Esophagus muscularis mucosa (tissue), 3 donors: ENCODE measurements around the gene LPCAT1.

Source experiments
- POLR2A ChIP-seq: fragments of 450-650 bp; IDR thresholded peaks from one replicate; pipeline ENCODE4 v1.6.1; 2017; ENCODE audit warnings: antibody characterized with exemption, moderate library complexity, mild to moderate bottlenecking, low read depth
- POLR2AphosphoS5 ChIP-seq, 2 donors: sonication (generic); formaldehyde crosslinking; IDR thresholded peaks; one replicate each; pipeline ENCODE4 v1.6.1; 2017; ENCODE audit warnings: antibody characterized with exemption in 2 of 2
- TF ChIP-seq, protein P1 (sequence below), 3 experiments: fragments of 200-600 bp in 2 of 3; fragments of 450-650 bp in 1 of 3; sonication (generic) in 2 of 3; IDR thresholded peaks; one replicate each; pipeline ENCODE4 v1.5.1; 2017 to 2019; ENCODE audit warnings: antibody characterized with exemption in 3 of 3, mild to moderate bottlenecking in 2 of 3, moderate library complexity in 1 of 3

DNA sequence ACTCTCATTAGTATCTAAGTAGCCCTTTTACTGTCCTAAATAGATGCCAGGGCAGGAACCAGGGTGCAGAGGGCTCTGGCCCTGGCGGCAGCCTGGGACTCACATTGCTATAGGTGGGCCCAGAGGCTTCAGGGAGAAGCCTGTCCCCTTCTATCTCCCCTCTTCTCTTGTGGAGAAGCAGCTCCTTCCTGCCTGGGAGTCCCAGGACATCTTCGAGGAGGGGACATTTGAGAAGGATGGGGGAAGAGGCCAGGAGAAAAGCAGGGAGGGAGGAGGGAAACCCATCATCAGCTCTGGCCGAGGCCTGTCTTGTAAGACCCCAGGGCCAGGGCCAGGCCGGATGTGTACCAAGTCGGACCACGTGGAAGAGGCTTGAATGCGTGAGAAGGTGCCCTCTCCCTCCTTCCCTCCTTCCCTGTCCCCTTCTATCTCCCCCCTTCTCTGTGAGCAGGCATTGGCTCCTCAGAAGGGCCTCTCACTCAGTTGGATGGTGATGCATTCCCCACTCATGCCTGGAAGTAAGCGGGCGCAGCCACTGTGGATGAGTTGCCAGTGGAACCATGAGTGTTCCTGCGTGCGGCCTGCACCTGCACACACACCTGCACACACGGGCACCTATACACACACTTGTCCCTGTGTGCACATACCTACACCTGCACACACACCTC, 20.7 kb upstream of the LPCAT1 start:
- TF ChIP-seq, protein P1, sequence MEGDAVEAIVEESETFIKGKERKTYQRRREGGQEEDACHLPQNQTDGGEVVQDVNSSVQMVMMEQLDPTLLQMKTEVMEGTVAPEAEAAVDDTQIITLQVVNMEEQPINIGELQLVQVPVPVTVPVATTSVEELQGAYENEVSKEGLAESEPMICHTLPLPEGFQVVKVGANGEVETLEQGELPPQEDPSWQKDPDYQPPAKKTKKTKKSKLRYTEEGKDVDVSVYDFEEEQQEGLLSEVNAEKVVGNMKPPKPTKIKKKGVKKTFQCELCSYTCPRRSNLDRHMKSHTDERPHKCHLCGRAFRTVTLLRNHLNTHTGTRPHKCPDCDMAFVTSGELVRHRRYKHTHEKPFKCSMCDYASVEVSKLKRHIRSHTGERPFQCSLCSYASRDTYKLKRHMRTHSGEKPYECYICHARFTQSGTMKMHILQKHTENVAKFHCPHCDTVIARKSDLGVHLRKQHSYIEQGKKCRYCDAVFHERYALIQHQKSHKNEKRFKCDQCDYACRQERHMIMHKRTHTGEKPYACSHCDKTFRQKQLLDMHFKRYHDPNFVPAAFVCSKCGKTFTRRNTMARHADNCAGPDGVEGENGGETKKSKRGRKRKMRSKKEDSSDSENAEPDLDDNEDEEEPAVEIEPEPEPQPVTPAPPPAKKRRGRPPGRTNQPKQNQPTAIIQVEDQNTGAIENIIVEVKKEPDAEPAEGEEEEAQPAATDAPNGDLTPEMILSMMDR (IDR thresholded peaks at IDR 0.05): no peak
- no peak for TF ChIP-seq POLR2A
- TF ChIP-seq POLR2AphosphoS5 (IDR thresholded peaks at IDR 0.05): no peak
